GM04503 (cell line): ENCODE results near the gene ARL11.
"Not testable (repeated sequence)": the region's sequence is repeated elsewhere in the genome, so short reads cannot be mapped to it uniquely, and the experiment has no call there.

Experiments
- DNase-seq: peaks from one replicate; pipeline ENCODE4 v3.0.0-alpha.2; 2012; ENCODE audit warnings: low read depth

ARL11 gene

GRCh38 chr13:49627831-49628652 lies at the start of gene ARL11:
ARL11 (plus strand) TSS chr13:49628507; CDS start chr13:49630448, 1,941 bp downstream.
- no peak for DNase-seq

DNA sequence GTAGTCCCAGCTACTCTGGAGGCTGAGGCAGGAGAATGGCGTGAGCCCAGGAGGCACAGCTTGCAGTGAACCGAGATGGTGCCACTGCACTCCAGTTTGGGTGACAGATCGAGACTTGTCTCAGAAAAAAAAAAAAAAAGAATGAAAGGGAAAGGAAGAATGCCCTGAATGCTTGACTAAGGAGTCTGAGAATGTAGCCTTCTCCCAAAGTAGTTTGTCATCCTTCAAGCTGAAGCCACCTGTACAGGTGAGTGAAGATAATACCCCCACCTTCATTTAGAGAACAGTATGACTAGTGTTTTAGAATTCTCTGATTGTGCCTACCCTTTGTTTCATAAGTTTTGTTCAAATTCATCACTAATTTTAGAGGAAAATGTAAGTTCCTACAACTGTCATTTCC lies 48.8 kb upstream of the ARL11 start:
- no peak for DNase-seq

GRCh38 chr13:49580980-49581680 lies 47.2 kb upstream of the ARL11 start:
- no peak for DNase-seq

DNA sequence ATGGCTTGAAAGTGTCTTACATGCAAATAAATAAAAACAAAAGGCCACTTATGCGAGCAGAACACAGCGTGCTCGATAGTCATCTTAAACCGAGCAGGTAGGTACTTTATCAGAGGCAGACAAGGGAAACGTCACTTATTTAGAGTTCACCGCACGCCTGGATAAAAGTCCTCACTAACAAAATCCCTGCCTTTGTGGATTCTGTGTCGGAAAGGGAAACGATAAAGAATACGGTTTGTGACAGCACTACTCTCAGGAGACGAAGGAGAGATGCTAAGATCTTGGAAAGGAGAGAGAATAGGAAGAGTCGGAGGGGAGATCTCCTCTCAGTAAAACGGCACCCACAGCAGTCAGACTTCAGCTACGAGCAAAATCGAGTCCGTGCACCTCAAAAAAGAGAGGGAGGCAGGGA lies 43.5 kb upstream of the ARL11 start:
- DNase-seq: no peak

GRCh38 chr13:49585220-49586157 lies 42.8 kb upstream of the ARL11 start, which contains the start of gene RCBTB1:
RCBTB1 (minus strand) TSS chr13:49585558; CDS start chr13:49567279, 18,279 bp downstream.
- no peak for DNase-seq

DNA sequence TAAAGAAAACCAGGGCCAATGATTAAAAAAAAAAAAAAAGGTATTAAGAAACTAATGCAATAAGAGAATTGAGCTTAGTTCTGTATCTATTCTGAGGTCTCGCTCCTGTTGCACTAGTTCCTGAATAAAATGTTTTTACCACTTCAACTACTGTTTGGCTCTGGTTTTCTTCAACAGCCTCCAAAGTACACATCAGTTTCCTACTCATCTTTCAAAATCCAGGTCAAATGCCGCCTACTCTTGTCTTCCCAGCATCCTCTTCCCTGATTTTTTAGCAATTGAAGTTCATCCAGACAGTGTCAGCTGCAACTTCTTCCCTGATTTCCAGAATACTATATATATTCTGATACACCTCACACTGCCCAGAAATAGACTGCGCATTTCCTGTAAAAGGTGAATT lies 41.6 kb upstream of the ARL11 start:
- no peak for DNase-seq

DNA sequence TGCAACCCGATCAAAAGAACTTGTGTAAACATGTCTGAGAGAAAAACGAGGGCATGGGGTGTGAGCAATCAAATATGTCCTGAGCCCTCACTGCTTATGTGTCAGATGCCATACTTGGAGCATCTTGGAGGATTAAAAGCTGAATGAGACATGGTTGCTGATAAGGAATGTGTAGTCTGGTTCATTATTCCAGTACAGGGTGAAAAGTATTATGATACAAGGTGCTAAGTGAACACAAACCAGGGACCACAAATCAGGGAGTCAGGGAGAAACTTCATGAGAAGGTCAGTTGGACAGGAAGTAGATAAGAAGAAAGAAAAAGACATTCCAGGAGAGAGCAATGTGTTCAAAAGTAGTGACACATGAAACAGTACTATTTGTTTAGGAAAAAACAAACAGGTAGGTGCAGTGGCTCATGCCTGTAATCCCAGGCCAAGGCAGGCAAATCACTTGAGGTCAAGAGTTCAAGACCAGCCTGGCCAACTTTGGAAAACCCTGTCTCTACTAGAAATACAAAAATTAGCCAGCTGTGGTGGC lies 40.9 kb upstream of the ARL11 start:
- DNase-seq: no peak

DNA sequence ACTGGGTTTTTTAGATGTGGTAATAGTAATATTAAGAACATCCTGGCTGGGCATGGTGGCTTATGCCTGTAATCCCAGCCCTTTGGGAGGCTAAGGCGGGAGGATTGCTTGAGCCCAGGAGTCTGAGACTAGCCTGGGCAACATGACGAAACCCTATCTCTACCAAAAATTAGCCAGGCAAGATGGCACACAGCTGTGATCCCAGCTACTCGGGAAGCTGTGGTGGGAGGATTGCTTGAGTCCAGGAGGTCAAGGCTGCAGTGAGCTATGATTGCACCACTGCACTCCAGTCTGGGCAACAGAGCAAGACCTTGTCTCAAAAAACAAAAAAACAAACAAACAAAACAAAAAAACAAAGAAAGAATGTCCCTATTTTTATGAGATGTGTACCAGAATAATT lies 37.6 kb upstream of the ARL11 start:
- DNase-seq: not testable (repeated sequence)

- not testable (repeated sequence) for DNase-seq
Measured at GRCh38 chr13:49593876-49594275, 34.4 kb upstream of the ARL11 start.

- DNase-seq: no peak
Measured at GRCh38 chr13:49594576-49594975, 33.7 kb upstream of the ARL11 start.

GRCh38 chr13:49596221-49596620 lies 32.1 kb upstream of the ARL11 start:
- DNase-seq: no peak

DNA sequence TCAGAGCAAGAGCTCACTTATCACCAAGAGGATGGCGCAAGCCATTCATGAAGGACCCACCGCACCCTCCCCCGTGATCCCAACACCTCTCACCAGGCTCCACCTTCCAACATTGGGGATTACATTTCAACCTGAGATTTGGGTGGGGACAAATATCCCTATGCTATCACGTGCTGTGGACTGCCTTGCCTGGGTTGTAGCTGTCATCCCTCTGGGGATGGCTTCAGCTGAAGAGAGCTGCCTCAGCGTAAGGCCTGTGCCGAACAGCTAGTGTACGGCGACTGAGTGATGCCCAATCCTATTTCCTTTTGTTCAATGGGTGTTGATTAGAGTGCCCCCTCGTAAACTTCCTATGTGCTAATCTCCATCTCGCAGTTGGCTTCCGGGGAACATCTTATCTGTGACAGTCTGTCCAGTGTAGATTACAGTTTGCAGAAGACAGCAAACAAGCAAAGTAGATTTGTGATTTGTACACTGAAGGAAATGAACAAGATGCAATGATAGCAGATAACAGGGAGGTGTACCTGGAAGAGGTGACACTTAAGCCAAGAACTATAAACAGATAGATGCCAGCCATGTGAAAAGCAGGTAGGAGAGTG lies 31.2 kb upstream of the ARL11 start:
- no peak for DNase-seq

- DNase-seq: no peak
Measured at GRCh38 chr13:49602005-49602404, 26.3 kb upstream of the ARL11 start.

DNA sequence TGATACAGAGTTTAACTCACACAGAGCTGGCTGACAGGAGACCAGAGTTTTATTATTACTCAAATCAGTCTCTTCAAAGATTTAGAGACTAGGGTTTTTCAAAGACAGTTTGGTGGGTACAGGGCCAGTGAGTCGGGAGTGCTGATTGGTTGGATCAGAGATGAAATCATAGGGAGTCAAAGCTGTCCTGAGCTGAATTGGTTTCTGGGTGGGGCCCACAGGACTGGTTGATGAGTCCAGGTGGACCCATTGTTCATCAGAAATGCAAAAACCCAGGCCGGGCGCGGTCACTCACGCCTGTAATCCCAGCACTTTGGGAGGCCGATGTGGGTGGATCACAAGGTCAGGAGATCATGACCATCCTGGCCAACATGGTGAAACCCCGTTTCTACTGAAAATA lies 25.7 kb upstream of the ARL11 start:
- not testable (repeated sequence) for DNase-seq

DNA sequence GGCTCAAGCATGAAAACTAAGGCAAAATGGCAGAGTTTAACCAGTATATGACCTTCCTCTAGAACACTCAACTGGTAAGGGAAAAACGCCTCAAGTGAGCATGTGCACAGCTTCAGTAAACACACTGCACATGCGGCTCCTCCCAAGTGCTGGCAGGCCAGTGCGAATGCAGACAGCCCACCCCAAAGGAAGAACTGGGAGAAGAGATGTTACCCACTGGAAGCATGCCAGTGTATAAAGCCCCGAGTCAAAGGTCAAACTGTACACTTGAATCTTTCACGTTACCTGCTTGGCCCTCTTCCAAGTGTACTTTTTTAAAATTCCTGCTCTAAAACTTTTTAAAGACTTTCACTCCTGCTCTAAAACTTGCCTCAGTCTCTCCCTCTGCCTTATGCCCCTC lies 23.7 kb upstream of the ARL11 start:
- DNase-seq: no peak

DNA sequence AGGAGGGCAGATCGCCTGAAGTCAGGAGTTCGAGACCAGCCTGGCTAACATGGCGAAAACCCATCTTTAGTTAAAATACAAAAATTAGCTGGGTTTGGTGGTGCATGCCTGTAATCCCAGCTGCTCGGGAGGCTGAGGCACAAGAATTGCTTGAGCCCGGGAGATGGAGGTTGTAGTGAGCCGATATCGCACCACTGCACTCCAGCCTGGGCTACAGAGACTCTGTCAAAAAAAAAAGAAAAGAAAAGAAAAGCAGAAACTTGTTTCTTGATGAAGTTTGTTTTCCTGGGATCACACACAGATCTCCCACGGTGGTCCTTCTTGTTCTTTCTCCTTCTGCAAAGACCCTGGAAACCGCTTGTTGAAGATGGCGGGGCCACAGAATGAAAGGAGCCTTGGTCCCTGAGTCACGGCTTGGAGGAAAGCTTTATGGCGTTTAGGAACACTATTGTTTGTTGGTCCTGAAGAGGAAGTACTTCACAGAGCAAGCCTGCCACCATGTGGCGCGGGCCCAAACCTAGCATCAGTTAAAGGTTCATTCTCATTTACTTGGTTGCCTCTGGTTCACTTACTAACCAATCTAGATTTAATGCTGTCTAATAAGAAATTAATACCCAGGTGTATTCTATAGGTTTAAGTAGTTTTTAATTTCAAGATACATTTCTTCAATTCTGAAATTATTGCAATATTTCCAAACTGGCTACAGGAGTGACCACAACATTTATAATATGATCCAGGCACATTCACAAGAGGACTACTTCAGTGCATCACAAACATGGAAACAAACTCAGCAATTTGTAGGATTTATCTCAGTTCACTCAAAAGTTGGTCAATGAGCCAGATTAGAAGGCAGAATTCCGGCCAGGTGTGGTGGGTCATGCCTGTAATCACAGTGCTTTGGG lies 21.3 kb upstream of the ARL11 start:
- peak; percentile 43 for DNase-seq

- no peak for DNase-seq
Measured at GRCh38 chr13:49607761-49608160, 20.5 kb upstream of the ARL11 start.

DNA sequence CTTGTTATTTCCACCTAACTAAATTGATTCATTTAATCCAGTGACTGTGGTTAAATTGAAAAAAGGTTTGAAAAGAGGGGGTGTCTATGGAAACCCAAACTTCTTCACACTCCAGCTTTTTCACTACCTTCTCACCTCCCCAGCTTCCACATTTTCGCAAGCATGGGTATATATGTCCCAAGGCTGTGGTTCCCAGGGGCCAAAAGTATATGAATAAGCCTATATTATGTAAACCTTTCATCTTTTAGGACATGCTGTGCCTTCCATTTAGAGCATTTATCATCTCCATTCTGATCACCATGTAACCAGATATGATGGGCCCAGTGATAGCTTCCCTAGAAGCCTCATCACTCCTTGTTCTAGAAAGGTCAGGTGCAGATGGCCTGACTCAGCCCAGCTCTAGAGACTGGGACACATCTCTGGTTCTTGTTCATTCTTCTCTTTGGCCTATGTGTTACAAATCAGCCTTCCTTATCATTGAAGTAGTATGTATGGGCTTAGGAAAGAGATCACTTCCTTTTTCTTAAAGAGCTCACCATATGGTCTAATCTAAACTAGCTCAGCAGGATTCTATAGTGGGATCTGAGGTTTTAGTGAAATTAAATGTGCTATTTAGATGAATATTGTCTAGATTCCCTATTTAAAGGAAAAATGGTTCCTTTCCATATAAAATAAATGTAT lies 19.5 kb upstream of the ARL11 start:
- DNase-seq: no peak

DNA sequence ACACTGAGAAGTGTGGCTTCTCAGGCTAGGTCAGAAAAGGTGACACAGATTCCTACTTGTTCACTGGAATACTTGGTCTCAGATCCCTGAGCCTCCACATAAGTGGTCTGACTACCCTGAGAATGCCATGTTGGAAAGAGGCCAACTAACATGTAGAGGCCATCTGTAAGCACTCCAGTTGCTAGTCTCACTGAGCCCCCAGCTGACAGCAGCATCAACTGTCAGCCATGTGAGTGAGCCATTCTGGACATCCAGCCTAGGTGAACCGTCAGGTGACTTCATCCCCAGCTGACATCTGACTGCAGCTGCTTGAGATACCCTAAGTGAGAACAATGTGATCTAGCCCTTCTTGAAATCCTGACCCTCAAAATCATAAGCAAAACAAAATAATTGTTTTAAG lies 18.1 kb upstream of the ARL11 start:
- DNase-seq: no peak

- not testable (repeated sequence) for DNase-seq
Measured at GRCh38 chr13:49612042-49612441, 16.3 kb upstream of the ARL11 start.
